GM19463 (cell line): ENCODE measurements around the gene PDSS2.
"Not testable (repeated sequence)": the region's sequence is repeated elsewhere in the genome, so short reads cannot be mapped to it uniquely, and the experiment has no call there.

Experiments used
- ATAC-seq: cut with Tn5 transposase; IDR thresholded peaks from one replicate; pipeline ENCODE4 v1.9.1; 2021; ENCODE audit warnings: mild to moderate bottlenecking, moderate library complexity; ENCODE audit not compliant: unreplicated experiment

Gene PDSS2

GRCh38 chr6:107329063-107329860, 130.1 kb downstream of the PDSS2 start:
- ATAC-seq = no peak

GRCh38 chr6:107328081-107328480, 131.3 kb downstream of the PDSS2 start:
- no peak for ATAC-seq

- ATAC-seq = no peak
These were observed 136.1 kb downstream of the PDSS2 start for GRCh38 chr6:107323133-107323785.

GRCh38 chr6:107321793-107322192, 137.6 kb downstream of the PDSS2 start:
- ATAC-seq = no peak

GRCh38 chr6:107319906-107320530, 139.3 kb downstream of the PDSS2 start:
- ATAC-seq = no peak

GRCh38 chr6:107318100-107318736, 141.1 kb downstream of the PDSS2 start:
- peak; percentile 88 for ATAC-seq

- no peak for ATAC-seq
These were observed 144.2 kb downstream of the PDSS2 start for GRCh38 chr6:107315114-107315513.

- ATAC-seq = no peak
These were observed 144.8 kb downstream of the PDSS2 start for GRCh38 chr6:107314531-107314939.

- no peak for ATAC-seq
These were observed 145.6 kb downstream of the PDSS2 start for GRCh38 chr6:107313776-107314175.

- ATAC-seq = no peak
These were observed 149.0 kb downstream of the PDSS2 start for GRCh38 chr6:107310362-107310761.

- no peak for ATAC-seq
These were observed 150.7 kb downstream of the PDSS2 start for GRCh38 chr6:107308677-107309076.

GRCh38 chr6:107305994-107306393, 153.4 kb downstream of the PDSS2 start:
- ATAC-seq = not testable (repeated sequence)

- ATAC-seq = no peak
These were observed 154.0 kb downstream of the PDSS2 start for GRCh38 chr6:107305391-107305790.

GRCh38 chr6:107304421-107305025, 154.8 kb downstream of the PDSS2 start:
- ATAC-seq = no peak

GRCh38 chr6:107293350-107293749, 166.0 kb downstream of the PDSS2 start:
- ATAC-seq = no peak

GRCh38 chr6:107292715-107293271, 166.6 kb downstream of the PDSS2 start:
- no peak for ATAC-seq

- no peak for ATAC-seq
These were observed 168.9 kb downstream of the PDSS2 start for GRCh38 chr6:107290491-107290890.

- ATAC-seq = not testable (repeated sequence)
These were observed 170.1 kb downstream of the PDSS2 start for GRCh38 chr6:107289258-107289657.

GRCh38 chr6:107285683-107286082, 173.7 kb downstream of the PDSS2 start:
- not testable (repeated sequence) for ATAC-seq

- ATAC-seq = no peak
These were observed 174.6 kb downstream of the PDSS2 start for GRCh38 chr6:107284805-107285204.

- no peak for ATAC-seq
These were observed 178.6 kb downstream of the PDSS2 start for GRCh38 chr6:107280791-107281190.
